HG03558 (cell line): ENCODE results near the gene NUP50.

Experiments used
- ATAC-seq: cut with Tn5 transposase; IDR thresholded peaks from one replicate; pipeline ENCODE4 v1.9.1; 2021; ENCODE audit warnings: moderate number of reproducible peaks; ENCODE audit not compliant: unreplicated experiment; ENCODE audit errors: extremely low read depth

Gene NUP50

GRCh38 chr22:45192701-45193187 is 29.0 kb downstream of the NUP50 start:
- ATAC-seq: no peak

- no peak for ATAC-seq
Measured at GRCh38 chr22:45194686-45195085, 31.0 kb downstream of the NUP50 start.

- ATAC-seq: no peak
Measured at GRCh38 chr22:45195616-45196015, 31.9 kb downstream of the NUP50 start.

- no peak for ATAC-seq
Measured at GRCh38 chr22:45196308-45196707, 32.6 kb downstream of the NUP50 start.

- no peak for ATAC-seq
Measured at GRCh38 chr22:45196926-45197605, 33.3 kb downstream of the NUP50 start.

GRCh38 chr22:45197606-45198462 is 34.1 kb downstream of the NUP50 start:
- ATAC-seq: no peak

GRCh38 chr22:45198463-45198795 is 34.7 kb downstream of the NUP50 start:
- ATAC-seq: no peak

- no peak for ATAC-seq
Measured at GRCh38 chr22:45199723-45200122, 36.0 kb downstream of the NUP50 start.

- no peak for ATAC-seq
Measured at GRCh38 chr22:45200230-45200629, 36.5 kb downstream of the NUP50 start.

GRCh38 chr22:45200860-45201511 is 37.3 kb downstream of the NUP50 start:
- no peak for ATAC-seq

GRCh38 chr22:45201678-45202332 is 38.1 kb downstream of the NUP50 start:
- no peak for ATAC-seq

GRCh38 chr22:45202333-45203149 is 38.8 kb downstream of the NUP50 start:
- no peak for ATAC-seq

GRCh38 chr22:45203150-45203951 is 39.6 kb downstream of the NUP50 start:
- ATAC-seq: no peak

GRCh38 chr22:45204241-45204640 is 40.5 kb downstream of the NUP50 start:
- ATAC-seq: no peak

- ATAC-seq: no peak
Measured at GRCh38 chr22:45204819-45205218, 41.1 kb downstream of the NUP50 start.

GRCh38 chr22:45205276-45205925 is 41.7 kb downstream of the NUP50 start:
- ATAC-seq: no peak

GRCh38 chr22:45206233-45206632 is 42.5 kb downstream of the NUP50 start:
- ATAC-seq: no peak

- no peak for ATAC-seq
Measured at GRCh38 chr22:45207533-45207932, 43.8 kb downstream of the NUP50 start.
